Loucy (cell line): ENCODE results near the gene CELSR1.

Experiments used
- EZH2phosphoT487 ChIP-seq: fragments of 200-600 bp; IDR thresholded peaks from 2 replicates; pipeline ENCODE4 v1.6.1; 2018; ENCODE audit warnings: antibody characterized with exemption, mild to moderate bottlenecking, moderate library complexity, borderline replicate concordance
- TF ChIP-seq, protein P1 (sequence below): fragments of 200-600 bp; sonication (generic); conservative IDR thresholded peaks from 2 replicates; pipeline ENCODE4 v1.5.1; 2014; ENCODE audit warnings: mild to moderate bottlenecking, antibody characterized with exemption, low read length

DNA sequence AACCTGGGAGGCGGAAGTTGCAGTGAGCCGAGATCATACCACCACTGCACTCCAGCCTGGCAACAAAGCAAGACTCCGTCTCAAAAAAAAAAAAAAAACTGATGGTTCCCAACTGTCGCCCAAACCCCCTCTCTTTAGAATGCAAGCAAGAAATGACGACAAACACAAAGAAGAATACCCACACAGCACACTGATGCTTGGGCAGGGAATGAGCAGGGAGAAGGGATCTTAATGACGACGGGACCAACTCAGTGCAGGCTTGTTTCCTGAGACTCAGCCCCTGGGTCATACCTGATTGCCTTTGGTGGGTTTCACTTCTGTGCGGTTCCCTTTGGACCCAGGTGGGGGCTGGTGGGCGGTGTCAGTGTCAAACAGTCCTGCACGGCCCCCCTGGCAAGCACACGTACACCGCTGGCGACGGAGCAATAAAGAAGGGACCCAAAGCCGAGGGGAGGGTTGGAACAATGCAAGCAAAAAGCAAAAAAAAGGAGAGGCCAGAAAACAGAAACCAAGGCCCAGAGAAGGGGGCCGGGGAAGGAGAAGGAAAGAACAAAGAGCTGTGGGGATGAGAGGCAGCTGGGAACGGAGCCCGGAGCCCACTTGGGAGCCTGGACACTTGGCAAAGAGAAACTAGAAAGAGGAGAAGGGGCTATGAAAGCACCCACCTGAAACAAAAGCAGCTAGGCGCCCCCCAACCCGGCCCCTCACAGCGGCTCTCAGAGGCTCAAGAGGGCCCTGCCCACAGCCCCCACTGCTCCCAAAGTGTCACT lies 99.6 kb downstream of the CELSR1 start:
- TF ChIP-seq, protein P1, sequence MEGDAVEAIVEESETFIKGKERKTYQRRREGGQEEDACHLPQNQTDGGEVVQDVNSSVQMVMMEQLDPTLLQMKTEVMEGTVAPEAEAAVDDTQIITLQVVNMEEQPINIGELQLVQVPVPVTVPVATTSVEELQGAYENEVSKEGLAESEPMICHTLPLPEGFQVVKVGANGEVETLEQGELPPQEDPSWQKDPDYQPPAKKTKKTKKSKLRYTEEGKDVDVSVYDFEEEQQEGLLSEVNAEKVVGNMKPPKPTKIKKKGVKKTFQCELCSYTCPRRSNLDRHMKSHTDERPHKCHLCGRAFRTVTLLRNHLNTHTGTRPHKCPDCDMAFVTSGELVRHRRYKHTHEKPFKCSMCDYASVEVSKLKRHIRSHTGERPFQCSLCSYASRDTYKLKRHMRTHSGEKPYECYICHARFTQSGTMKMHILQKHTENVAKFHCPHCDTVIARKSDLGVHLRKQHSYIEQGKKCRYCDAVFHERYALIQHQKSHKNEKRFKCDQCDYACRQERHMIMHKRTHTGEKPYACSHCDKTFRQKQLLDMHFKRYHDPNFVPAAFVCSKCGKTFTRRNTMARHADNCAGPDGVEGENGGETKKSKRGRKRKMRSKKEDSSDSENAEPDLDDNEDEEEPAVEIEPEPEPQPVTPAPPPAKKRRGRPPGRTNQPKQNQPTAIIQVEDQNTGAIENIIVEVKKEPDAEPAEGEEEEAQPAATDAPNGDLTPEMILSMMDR = no peak
- no peak for TF ChIP-seq EZH2phosphoT487
